Right lobe of liver (tissue), 6 donors: ENCODE results near the gene DNLZ. TPM values are rescaled to one million over a fixed set of nuclear protein-coding genes. Genes with fewer than 3 reads are reported as not detected.

Experiments used
- ATAC-seq, 4 donors: fragments of 200-7000 bp; cut with Tn5 transposase; one replicate each; pipeline ENCODE4 v1.9.1; 2020; ENCODE audit warnings: mild to moderate bottlenecking in 4 of 4, moderate library complexity in 4 of 4
- DNase-seq, 3 donors: peaks; one replicate each; pipeline ENCODE4 v3.0.0-alpha.2; 2020
- H3K27ac ChIP-seq, 3 donors: fragments of 200-600 bp; one replicate each; pipeline ENCODE4 v1.8.0; 2022
- H3K27me3 ChIP-seq, 2 donors: fragments of 200-600 bp; one replicate each; pipeline ENCODE4 v1.8.0; 2022
- H3K36me3 ChIP-seq, 4 donors: fragments of 200-600 bp; sonication (generic) in 1 of 4; one replicate each; pipeline versions ENCODE4 v1.5.1 to v1.8.0; 2017 to 2022; ENCODE audit warnings: control low read depth in 1 of 4
- H3K4me1 ChIP-seq, 4 donors: fragments of 200-600 bp; sonication (generic) in 1 of 4; one replicate each; pipeline versions ENCODE4 v1.5.1 to v1.8.0; 2017 to 2022; ENCODE audit warnings: control low read depth in 1 of 4
- H3K4me3 ChIP-seq, 3 donors: fragments of 200-600 bp; one replicate each; pipeline ENCODE4 v1.8.0; 2022
- H3K9me3 ChIP-seq, 4 donors: fragments of 200-600 bp; sonication (generic) in 1 of 4; one replicate each; pipeline versions ENCODE4 v1.5.1 to v1.8.0; 2017 to 2022; ENCODE audit warnings: control low read depth in 1 of 4
- CTCF ChIP-seq, 4 donors: fragments of 200-600 bp in 3 of 4; fragments of 450-650 bp in 1 of 4; IDR thresholded peaks; one replicate each; pipeline versions ENCODE4 v1.5.1 to v1.8.0; 2016 to 2022; ENCODE audit warnings: antibody characterized with exemption in 4 of 4, mild to moderate bottlenecking in 2 of 4
- POLR2A ChIP-seq: fragments of 450-650 bp; IDR thresholded peaks from one replicate; pipeline ENCODE4 v1.6.1; 2017; ENCODE audit warnings: antibody characterized with exemption, mild to moderate bottlenecking
- WGBS: methylation state at CpG from one replicate; pipeline ENCODE4 v1.1.6; 2018; ENCODE audit warnings: low coverage, low lambda C conversion rate; ENCODE audit not compliant: insufficient coverage; ENCODE audit errors: missing lambda C conversion rate; 5-methylcytosine and 5-hydroxymethylcytosine counted together
- intact Hi-C, 2 donors: fragments of 100-400 bp; cut with DNase I; formaldehyde crosslinking; loops; one replicate each; pipeline versions ENCODE4 v1.11.2 to v1.14.1; 2022
- total RNA-seq, 6 experiments: library from RNA; depleted of rRNA in 2 of 6; stranded (reverse); fragments of >200 nt in 2 of 6; fragmentation: NEBNext Ultra II Directional in 3 of 6; extraction: Animal tissue kit (Norgen Biotek cat#: 25700) in 3 of 6; gene quantifications; one replicate each; pipeline versions ENCODE4 v1.1.0 to v1.2.4, GENCODE V29; 2016 to 2023
- donor health status: DM: no; HTN: yes; CAD: no.
- donor health status: DM: no; HTN: no; CAD: no.
- donor health status: DM: no; HTN: no; CAD: no.
- donor health status: DM: no; HTN: yes; CAD: no.
- donor health status: DM: no; HTN: yes; CAD: no.

Gene DNLZ
- total RNA-seq, 6 experiments from 2014 or later = 5.0 to 26.0 (median 10.4) TPM

GRCh38 chr9:136340356-136341041 lies 23.0 kb downstream of the DNLZ start:
- Histone ChIP-seq H3K36me3 (no peaks in the 10 kb centered on the region), H3K9me3 (no peaks in the 10 kb centered on the region), H3K4me3 (no peak overlapping the region), H3K27me3 (no peaks in the 10 kb centered on the region), H3K4me1 (no peaks in the 10 kb centered on the region), H3K27ac (no peak overlapping the region)
- ATAC-seq (no peak), DNase-seq (no peak)
- 100% methylated on average over 1 of the region's 28 CpGs for WGBS
- intact Hi-C loops = loop anchor here in 1 of 2 donors (10.0 kb wide), 1 partner anchor 304 kb away; no protein-coding TSS in a partner anchor
- no peak for TF ChIP-seq CTCF (IDR thresholded peaks at IDR 0.05)
- no peak for TF ChIP-seq POLR2A

GRCh38 chr9:136339958-136340310 lies 23.6 kb downstream of the DNLZ start:
- Histone ChIP-seq H3K4me1 (no peaks in the 10 kb centered on the region), H3K27me3 (no peaks in the 10 kb centered on the region), H3K36me3 (no peaks in the 10 kb centered on the region), H3K4me3 (no peak overlapping the region), H3K9me3 (no peaks in the 10 kb centered on the region), H3K27ac (no peak overlapping the region)
- ATAC-seq (no peak), DNase-seq (no peak)
- intact Hi-C loops = loop anchor here in 1 of 2 donors (10.0 kb wide), 1 partner anchor 305 kb away; no protein-coding TSS in a partner anchor
- TF ChIP-seq CTCF (IDR thresholded peaks at IDR 0.05) (no peak), POLR2A (no peak)
- 80% methylated on average over 1 of the region's 12 CpGs for WGBS

- no peak overlapping the region for H3K27ac ChIP-seq
- no peaks in the 10 kb centered on the region for H3K27me3 ChIP-seq
- H3K4me1 ChIP-seq = no peaks in the 10 kb centered on the region
- H3K36me3 ChIP-seq = no peaks in the 10 kb centered on the region
- H3K9me3 ChIP-seq = no peaks in the 10 kb centered on the region
- intact Hi-C loops = no loop called here
- 20% methylated on average over 13 of the region's 32 CpGs for WGBS
- H3K4me3 ChIP-seq = no peak overlapping the region
- TF ChIP-seq CTCF (IDR thresholded peaks at IDR 0.05) = peak; percentile 92 to 98 (median 94)
- no peak for TF ChIP-seq POLR2A
- ATAC-seq (peak; percentile 78 to 91 (median 84)), DNase-seq (peak; percentile 83 to 85 (median 85))
These were observed 24.2 kb downstream of the DNLZ start for GRCh38 chr9:136339173-136339957.

- H3K27me3 ChIP-seq = no peaks in the 10 kb centered on the region
- H3K9me3 ChIP-seq = no peaks in the 10 kb centered on the region
- no peaks in the 10 kb centered on the region for H3K4me1 ChIP-seq
- 40% methylated on average over 1 of the region's 25 CpGs for WGBS
- no peak overlapping the region for H3K4me3 ChIP-seq
- intact Hi-C loops = no loop called here
- H3K36me3 ChIP-seq = no peaks in the 10 kb centered on the region
- TF ChIP-seq POLR2A = no peak
- TF ChIP-seq CTCF (IDR thresholded peaks at IDR 0.05) = no peak
- H3K27ac ChIP-seq = no peak overlapping the region
- DNase-seq (no peak), ATAC-seq (no peak)
These were observed 25.0 kb downstream of the DNLZ start for GRCh38 chr9:136338511-136338910.
